HG03460 (cell line): Measurements from ENCODE around the gene DGCR2.

Experiments
- ATAC-seq: cut with Tn5 transposase; IDR thresholded peaks from one replicate; pipeline ENCODE4 v1.9.1; 2021; ENCODE audit not compliant: unreplicated experiment

DGCR2 gene

DNA sequence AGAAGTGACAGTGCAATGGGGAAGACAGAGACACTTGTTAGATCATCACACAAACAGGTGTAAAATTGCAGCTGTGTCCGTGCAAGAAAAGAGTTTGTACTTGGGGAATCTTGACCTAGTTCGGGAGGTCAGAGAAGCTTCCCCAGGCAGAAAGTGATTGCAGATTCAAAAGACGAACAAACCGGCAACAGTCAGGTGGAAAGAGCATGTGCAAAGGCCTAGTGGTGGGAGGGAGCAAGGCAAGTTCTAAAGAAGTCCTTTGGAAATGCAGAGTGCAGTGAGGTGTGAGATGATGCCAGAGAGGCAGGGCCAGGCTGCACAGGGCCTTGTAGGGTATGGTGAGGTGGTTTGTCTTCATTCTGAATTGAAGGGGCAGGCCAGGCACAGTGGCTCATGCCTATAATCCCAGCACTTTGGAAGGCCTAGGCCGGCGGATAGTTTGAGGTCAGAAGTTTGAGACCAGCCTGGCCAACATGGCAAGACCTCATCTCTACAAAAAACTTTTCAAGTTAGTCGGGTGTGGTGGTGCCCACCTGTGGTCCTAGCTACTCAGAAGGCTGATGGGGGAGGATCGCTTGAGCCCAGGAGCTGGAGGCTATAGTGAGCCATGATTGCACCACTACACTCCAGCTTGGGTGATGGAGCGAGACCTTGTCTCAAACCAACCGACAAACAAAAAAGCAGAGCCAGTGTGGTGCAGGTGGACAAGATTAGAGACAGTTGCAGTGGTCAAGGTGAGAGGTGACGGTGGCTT lies 24.2 kb upstream of the DGCR2 start:
- ATAC-seq: no peak

- no peak for ATAC-seq
Measured at GRCh38 chr22:19143967-19144400, 21.8 kb upstream of the DGCR2 start.

DNA sequence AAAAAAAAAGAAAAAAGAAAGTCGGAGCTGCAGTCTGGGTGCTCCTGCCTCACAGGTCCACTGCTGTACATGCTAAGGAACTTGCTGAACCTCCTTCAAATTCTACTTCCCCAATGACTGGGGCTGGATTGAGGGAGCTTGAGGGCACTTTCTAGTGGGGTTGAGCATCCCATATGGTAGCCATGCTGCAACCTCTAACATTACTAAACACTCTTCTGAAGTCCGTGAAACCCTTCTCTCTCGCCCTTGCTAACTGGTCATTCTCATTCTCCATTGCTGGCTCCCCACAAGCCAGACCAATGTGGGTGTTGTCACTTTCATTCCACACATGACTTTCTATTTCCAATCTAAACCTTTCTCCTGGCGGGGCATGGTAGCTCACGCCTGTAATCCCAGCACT lies 21.0 kb upstream of the DGCR2 start:
- no peak for ATAC-seq

DNA sequence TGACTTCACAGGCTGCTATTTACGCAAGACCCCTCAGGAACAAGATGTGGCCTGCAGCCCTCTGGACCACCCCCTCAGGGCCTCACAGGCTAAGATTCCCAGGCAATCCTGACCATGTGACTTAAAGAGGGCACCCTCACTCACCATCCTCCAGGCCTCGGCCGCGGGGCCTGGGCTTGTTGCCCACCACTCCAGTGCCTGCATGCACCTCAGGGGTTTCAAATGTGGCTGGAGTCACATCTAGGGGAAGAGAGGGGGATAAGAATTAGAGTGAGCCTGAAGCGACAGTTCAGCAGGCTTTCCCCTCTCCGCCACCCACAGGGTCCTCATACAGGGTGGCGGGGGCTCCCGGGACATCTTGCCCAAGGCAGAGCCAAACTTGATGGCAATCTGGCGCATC lies 20.2 kb upstream of the DGCR2 start:
- ATAC-seq: no peak

DNA sequence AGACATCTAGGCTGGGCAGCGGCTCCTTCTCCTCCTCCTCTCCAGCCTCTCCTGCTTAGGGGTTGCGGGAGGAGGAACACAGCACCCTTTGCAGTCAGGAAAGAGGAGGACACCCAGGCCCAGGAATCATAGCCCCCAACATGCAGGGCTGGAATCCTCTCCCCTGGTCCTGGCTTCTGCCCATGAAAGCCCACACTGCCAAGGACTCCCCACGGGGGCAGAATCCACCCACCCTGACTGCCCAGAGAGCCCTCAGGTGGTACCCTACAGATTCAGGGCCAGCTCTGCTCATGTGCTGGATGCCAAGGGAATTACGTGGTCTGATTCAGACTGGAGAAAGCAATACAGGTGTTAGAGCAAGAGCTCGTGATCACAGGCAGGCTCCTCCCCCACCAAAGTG lies 17.8 kb upstream of the DGCR2 start:
- ATAC-seq: no peak

GRCh38 chr22:19139001-19139356 lies 16.8 kb upstream of the DGCR2 start:
- no peak for ATAC-seq

GRCh38 chr22:19138217-19139000 lies 16.2 kb upstream of the DGCR2 start:
- ATAC-seq: no peak

- ATAC-seq: no peak
Measured at GRCh38 chr22:19137384-19138216, 15.4 kb upstream of the DGCR2 start.

GRCh38 chr22:19136915-19137314 lies 14.7 kb upstream of the DGCR2 start:
- ATAC-seq: no peak

- no peak for ATAC-seq
Measured at GRCh38 chr22:19134874-19135273, 12.7 kb upstream of the DGCR2 start.

DNA sequence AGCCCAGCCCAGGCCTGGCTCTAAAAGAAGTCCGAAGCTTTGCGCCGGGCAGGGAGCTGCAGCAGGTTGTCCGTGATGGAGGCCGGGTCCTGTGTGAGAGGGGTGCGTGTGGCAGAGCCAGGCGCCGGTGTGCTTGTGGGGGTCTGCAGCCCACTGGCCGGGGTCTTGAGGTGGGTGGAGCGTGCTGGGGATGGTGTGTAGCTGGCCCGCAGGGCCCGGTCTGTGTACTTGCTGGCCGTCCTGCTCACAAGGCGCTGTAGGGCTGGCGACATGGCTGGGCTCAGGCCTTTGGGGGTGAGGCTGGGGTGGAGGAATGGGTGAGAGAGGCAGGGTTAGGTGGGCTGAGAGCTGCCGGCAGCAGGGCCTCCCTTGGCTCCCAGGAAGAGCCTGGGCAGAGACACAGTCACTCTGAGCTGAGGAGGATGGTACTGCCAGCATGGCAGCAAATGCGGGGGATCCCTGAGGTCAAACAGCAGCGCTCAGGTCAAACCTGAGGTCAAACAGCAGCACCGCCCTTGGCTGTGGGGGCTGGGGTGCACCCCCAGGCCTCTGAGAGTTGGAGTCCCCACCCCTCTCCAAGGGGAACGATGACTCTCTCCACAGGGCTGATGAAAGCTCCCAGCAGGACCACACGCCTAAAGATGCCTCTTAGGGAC lies 12.1 kb upstream of the DGCR2 start:
- ATAC-seq: no peak

- no peak for ATAC-seq
Measured at GRCh38 chr22:19133561-19133960, 11.3 kb upstream of the DGCR2 start.

DNA sequence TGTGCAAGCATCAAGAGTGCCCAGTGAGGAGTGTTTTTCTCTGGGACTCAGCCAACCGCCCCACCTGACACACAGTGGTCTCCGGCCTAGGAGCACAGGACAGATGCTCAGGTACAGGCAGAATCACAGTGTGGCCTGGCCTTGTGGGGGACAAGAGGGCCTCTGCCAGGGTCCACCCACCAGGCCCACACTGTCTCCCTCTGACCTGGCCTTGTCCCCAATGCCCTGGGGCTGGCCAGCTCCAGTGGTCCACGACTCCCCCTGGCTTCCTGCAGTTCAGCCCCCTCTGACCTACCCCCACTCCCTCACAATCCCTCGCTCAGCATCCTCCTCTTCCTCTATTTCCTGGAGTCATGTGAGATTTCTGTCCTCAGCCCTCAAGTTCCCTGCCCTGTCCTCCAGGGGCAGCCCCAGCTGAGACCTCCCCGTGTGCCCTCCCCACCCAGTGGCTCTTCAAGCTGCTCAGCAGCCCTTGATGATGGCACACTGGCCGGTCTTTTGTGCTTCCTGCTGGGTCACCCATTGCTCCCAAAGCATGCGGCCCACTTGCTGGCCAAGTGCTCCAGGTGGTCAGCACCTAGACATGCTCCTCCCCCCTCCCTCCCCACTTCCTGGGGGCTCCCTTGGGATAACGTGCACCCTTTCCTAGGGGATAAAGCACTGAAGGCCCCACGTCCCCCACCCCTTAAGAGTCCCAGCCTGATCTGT lies 10.6 kb upstream of the DGCR2 start:
- ATAC-seq: no peak

GRCh38 chr22:19132153-19132552 lies 9.9 kb upstream of the DGCR2 start:
- no peak for ATAC-seq

DNA sequence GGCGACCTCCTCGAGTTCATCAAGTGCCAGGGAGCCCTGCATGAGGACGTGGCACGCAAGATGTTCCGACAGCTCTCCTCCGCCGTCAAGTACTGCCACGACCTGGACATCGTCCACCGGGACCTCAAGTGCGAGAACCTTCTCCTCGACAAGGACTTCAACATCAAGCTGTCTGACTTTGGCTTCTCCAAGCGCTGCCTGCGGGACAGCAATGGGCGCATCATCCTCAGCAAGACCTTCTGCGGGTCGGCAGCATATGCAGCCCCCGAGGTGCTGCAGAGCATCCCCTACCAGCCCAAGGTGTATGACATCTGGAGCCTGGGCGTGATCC lies 9.4 kb upstream of the DGCR2 start:
- no peak for ATAC-seq

DNA sequence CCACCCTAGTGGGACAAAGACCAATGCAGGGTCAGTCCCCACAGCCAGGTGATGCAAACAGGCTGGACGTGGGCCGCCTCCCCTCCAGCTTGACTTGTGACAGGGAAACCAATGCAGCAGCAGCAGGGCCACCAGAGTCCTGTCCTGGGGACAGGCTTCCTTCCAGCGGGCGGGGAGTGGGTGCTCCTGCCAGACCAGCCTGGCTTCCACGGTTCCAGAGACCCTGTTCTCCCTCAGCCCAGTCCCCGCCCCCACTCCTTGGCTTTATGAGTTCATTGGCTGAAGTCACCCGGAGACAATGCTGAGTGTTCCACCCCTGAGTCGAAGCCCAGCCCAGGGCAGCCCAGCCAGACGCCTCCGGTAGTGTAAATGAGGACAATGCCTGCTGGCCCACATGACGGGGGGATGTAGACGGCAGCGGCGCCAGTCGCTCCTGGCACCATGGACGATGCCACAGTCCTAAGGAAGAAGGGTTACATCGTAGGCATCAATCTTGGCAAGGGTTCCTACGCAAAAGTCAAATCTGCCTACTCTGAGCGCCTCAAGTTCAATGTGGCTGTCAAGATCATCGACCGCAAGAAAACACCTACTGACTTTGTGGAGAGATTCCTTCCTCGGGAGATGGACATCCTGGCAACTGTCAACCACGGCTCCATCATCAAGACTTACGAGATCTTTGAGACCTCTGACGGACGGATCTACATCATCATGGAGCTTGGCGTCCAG lies 8.9 kb upstream of the DGCR2 start, which contains the start of gene TSSK2:
TSSK2 (plus strand) TSS at position 350 of the 726 bp plus-strand sequence; CDS start at position 442, 92 bp downstream.
- no peak for ATAC-seq

GRCh38 chr22:19129871-19130270 lies 7.7 kb upstream of the DGCR2 start:
- no peak for ATAC-seq

GRCh38 chr22:19128946-19129727 lies 6.9 kb upstream of the DGCR2 start:
- ATAC-seq: no peak

DNA sequence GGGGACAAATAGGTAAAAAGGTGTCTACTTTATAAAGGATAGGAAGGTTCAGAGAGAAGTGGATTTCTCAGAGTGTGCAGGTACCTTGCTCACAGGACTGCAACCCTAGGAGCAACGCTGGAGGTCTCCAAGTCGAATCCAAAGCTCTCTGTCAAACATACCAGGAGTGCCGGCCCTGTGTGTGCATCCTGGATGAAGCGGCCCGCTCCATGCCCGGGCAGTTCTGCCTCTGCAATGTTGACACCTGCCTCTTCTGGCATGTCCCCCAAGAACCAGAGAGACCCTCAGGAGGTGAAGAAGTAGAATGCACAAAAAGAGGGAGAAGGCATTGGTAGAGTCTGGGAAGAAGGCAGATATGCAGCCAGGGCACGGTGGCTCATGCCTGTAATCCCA lies 5.8 kb upstream of the DGCR2 start:
- ATAC-seq: no peak
